ENCODE data around the gene SLC35D2. TPM values are rescaled to one million over a fixed set of nuclear protein-coding genes. Genes with fewer than 3 reads are reported as not detected.
A peak's percentile ranks its signal among the peaks of the same experiment; 100 is the strongest.
"Not testable (repeated sequence)": the region's sequence is repeated elsewhere in the genome, so short reads cannot be mapped to it uniquely, and the experiment has no call there.

SLC35D2 gene
- polyA plus RNA-seq, 4 donors = 57.2 to 92.7 (median 80.6) TPM

- Histone ChIP-seq H3K27me3 (ENCODE audit: control insufficient read depth in 3 of 3, insufficient read depth in 3 of 3, low read length in 3 of 3) (no peaks in the 10 kb centered on the region), H3K9me3 (ENCODE audit: control insufficient read depth in 2 of 2, insufficient read depth in 1 of 2, low read depth in 1 of 2, low read length in 1 of 2) (no peaks in the 10 kb centered on the region), H3K27ac (ENCODE audit: low read depth in 1 of 3, low read length in 2 of 3) (no peak overlapping the region), H3K36me3 (ENCODE audit: control insufficient read depth in 3 of 3, insufficient read depth in 2 of 3, low read depth in 1 of 3, low read length in 3 of 3) (peaks cover 2 to 37% (median 7%) of the 10 kb centered on the region in 3 donors), H3K4me3 (ENCODE audit: low read depth in 1 of 3, low read length in 3 of 3) (no peak overlapping the region), H3K4me1 (ENCODE audit: control insufficient read depth in 3 of 3, insufficient read depth in 2 of 3, low read depth in 1 of 3, low read length in 2 of 3) (no peaks in the 10 kb centered on the region)
- DNase-seq = no peak
- FAIRE-seq = no peak
- WGBS, 3 donors = 74 to 84% (median 80%) methylated on average over 7 of the region's 7 CpGs
Measured at GRCh38 chr9:96321515-96321914, 62.0 kb downstream of the SLC35D2 start.

DNA sequence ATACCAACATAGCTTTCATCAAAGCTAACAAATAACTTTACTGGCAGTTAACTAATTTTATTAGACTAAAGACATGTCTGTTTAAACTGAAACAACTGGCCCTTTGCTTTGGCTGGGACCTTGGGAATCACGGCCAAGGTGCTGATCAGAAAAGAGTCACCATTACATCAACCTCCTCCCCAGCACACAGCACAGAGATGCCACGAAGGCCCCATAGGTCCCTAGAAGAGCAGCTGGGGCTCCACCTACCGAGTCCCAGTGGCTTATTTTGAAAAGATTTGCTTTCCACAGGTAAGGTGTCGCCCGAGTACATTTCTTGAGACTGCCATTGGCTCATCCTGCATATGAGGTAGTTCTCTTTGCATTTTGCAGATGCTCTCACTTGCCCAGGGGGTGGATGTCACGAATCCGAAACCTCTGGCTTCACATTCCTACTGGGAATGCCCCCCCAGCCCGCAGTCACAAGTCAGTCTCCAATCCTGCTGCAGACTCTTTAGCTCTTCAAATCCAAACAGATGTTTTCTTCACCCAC, 62.7 kb downstream of the SLC35D2 start:
- no peak for FAIRE-seq
- Histone ChIP-seq H3K4me3 (ENCODE audit: low read depth in 1 of 3, low read length in 3 of 3) (no peak overlapping the region), H3K36me3 (ENCODE audit: control insufficient read depth in 3 of 3, insufficient read depth in 2 of 3, low read depth in 1 of 3, low read length in 3 of 3) (peaks cover 2 to 37% (median 7%) of the 10 kb centered on the region in 3 donors), H3K4me1 (ENCODE audit: control insufficient read depth in 3 of 3, insufficient read depth in 2 of 3, low read depth in 1 of 3, low read length in 2 of 3) (no peaks in the 10 kb centered on the region), H3K9me3 (ENCODE audit: control insufficient read depth in 2 of 2, insufficient read depth in 1 of 2, low read depth in 1 of 2, low read length in 1 of 2) (no peaks in the 10 kb centered on the region), H3K27me3 (ENCODE audit: control insufficient read depth in 3 of 3, insufficient read depth in 3 of 3, low read length in 3 of 3) (no peaks in the 10 kb centered on the region), H3K27ac (ENCODE audit: low read depth in 1 of 3, low read length in 2 of 3) (no peak overlapping the region)
- DNase-seq = no peak
- WGBS, 3 donors = 74 to 86% (median 81%) methylated on average over 8 of the region's 8 CpGs

DNA sequence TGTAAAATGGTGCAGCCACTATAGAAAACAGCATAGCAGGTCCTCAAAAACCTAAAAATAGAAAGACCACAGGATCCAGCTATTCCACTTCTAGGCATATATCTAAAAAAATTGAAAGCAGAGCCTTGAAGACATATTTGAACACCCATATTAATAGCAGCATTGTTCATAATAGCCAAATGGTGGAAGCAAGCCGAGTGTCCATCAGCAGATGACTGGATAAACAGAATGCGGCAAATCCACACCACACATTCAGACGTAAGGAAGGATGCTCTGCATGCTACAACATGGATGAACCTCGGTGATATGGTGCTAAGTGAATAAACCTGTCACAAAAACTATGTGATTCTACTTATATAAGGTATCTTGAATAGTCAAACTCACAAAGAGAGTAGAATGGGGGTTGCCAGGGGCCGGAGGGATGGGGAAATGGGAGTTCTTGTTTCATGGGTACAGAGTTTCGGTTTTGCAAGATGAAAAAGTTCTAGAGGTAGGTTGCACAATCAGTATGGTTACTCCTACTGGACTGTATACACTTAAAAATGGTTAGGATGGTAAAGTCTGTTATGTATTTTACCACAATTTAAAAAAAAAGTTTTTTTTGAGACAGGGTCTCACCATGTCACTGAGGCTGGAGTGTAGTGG, 64.5 kb downstream of the SLC35D2 start:
- Histone ChIP-seq H3K4me3 (ENCODE audit: low read depth in 1 of 3, low read length in 3 of 3) (no peak overlapping the region), H3K36me3 (ENCODE audit: control insufficient read depth in 3 of 3, insufficient read depth in 2 of 3, low read depth in 1 of 3, low read length in 3 of 3) (peaks cover 2 to 34% (median 7%) of the 10 kb centered on the region in 3 donors), H3K27me3 (ENCODE audit: control insufficient read depth in 3 of 3, insufficient read depth in 3 of 3, low read length in 3 of 3) (no peaks in the 10 kb centered on the region), H3K27ac (ENCODE audit: low read depth in 1 of 3, low read length in 2 of 3) (no peak overlapping the region), H3K9me3 (ENCODE audit: control insufficient read depth in 2 of 2, insufficient read depth in 1 of 2, low read depth in 1 of 2, low read length in 1 of 2) (peaks cover 0 to 6% of the 10 kb centered on the region in 2 donors), H3K4me1 (ENCODE audit: control insufficient read depth in 3 of 3, insufficient read depth in 2 of 3, low read depth in 1 of 3, low read length in 2 of 3) (no peaks in the 10 kb centered on the region)
- WGBS, 3 donors = 70 to 95% (median 72%) methylated on average over 6 of the region's 6 CpGs
- FAIRE-seq (no peak), DNase-seq (no peak)

GRCh38 chr9:96317335-96317980, 66.1 kb downstream of the SLC35D2 start:
- H3K27ac ChIP-seq (ENCODE audit: low read depth in 1 of 3, low read length in 2 of 3) = no peak overlapping the region

DNA sequence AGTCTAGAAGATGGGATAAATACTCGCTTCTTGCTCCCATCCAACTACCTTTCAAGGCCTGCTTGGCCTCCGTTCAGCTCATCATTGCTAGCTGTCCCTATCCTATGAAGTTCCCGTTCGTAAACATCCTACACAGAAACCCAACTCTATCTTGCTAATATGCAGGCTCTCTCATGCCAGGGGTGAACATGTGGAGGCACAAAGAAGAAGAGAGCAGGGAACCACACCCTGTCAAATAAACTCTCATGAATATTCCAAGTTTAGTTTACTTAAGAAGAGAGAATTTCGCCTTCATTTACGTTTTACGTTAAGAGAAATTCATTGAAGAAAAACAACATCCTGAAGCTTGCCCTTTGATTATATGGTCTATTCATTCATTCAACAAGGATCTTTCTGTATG, 73.7 kb downstream of the SLC35D2 start:
- H3K27me3 ChIP-seq (ENCODE audit: control insufficient read depth in 3 of 3, insufficient read depth in 3 of 3, low read length in 3 of 3) = no peaks in the 10 kb centered on the region
- H3K9me3 ChIP-seq (ENCODE audit: control insufficient read depth in 2 of 2, insufficient read depth in 1 of 2, low read depth in 1 of 2, low read length in 1 of 2) = peaks cover 0 to 27% of the 10 kb centered on the region in 2 donors
- WGBS, 3 donors = 92 to 95% (median 94%) methylated on average over 7 of the region's 7 CpGs
- H3K36me3 ChIP-seq (ENCODE audit: control insufficient read depth in 3 of 3, insufficient read depth in 2 of 3, low read depth in 1 of 3, low read length in 3 of 3) = peaks cover 0 to 6% (median 0%) of the 10 kb centered on the region in 3 donors
- H3K4me1 ChIP-seq (ENCODE audit: control insufficient read depth in 3 of 3, insufficient read depth in 2 of 3, low read depth in 1 of 3, low read length in 2 of 3) = no peaks in the 10 kb centered on the region
- DNase-seq (no peak), FAIRE-seq (no peak)
- H3K27ac ChIP-seq (ENCODE audit: low read depth in 1 of 3, low read length in 2 of 3) = no peak overlapping the region
- H3K4me3 ChIP-seq (ENCODE audit: low read depth in 1 of 3, low read length in 3 of 3) = no peak overlapping the region

More at GRCh38 chr9:96317335-96317980, 66.1 kb downstream of the SLC35D2 start:
- peaks cover 0 to 29% (median 7%) of the 10 kb centered on the region in 3 donors for H3K36me3 ChIP-seq (ENCODE audit: control insufficient read depth in 3 of 3, insufficient read depth in 2 of 3, low read depth in 1 of 3, low read length in 3 of 3)
- H3K9me3 ChIP-seq (ENCODE audit: control insufficient read depth in 2 of 2, insufficient read depth in 1 of 2, low read depth in 1 of 2, low read length in 1 of 2) = peaks cover 0 to 21% of the 10 kb centered on the region in 2 donors
- no peak overlapping the region for H3K4me3 ChIP-seq (ENCODE audit: low read depth in 1 of 3, low read length in 3 of 3)
- 54 to 65% (median 60%) methylated on average over 9 of the region's 9 CpGs for WGBS, 3 donors
- no peaks in the 10 kb centered on the region for H3K27me3 ChIP-seq (ENCODE audit: control insufficient read depth in 3 of 3, insufficient read depth in 3 of 3, low read length in 3 of 3)
- no peaks in the 10 kb centered on the region for H3K4me1 ChIP-seq (ENCODE audit: control insufficient read depth in 3 of 3, insufficient read depth in 2 of 3, low read depth in 1 of 3, low read length in 2 of 3)
- FAIRE-seq = no peak
- peak; percentile 45 to 67 for DNase-seq

GRCh38 chr9:96306958-96307357, 76.6 kb downstream of the SLC35D2 start:
- not testable (repeated sequence) for FAIRE-seq; H3K9me3 ChIP-seq (ENCODE audit: control insufficient read depth in 2 of 2, insufficient read depth in 1 of 2, low read depth in 1 of 2, low read length in 1 of 2); H3K27ac ChIP-seq (ENCODE audit: low read depth in 1 of 3, low read length in 2 of 3); H3K4me3 ChIP-seq (ENCODE audit: low read depth in 1 of 3, low read length in 3 of 3); H3K36me3 ChIP-seq (ENCODE audit: control insufficient read depth in 3 of 3, insufficient read depth in 2 of 3, low read depth in 1 of 3, low read length in 3 of 3); H3K4me1 ChIP-seq (ENCODE audit: control insufficient read depth in 3 of 3, insufficient read depth in 2 of 3, low read depth in 1 of 3, low read length in 2 of 3); H3K27me3 ChIP-seq (ENCODE audit: control insufficient read depth in 3 of 3, insufficient read depth in 3 of 3, low read length in 3 of 3); DNase-seq
- WGBS, 3 donors = 84 to 95% (median 94%) methylated on average over 6 of the region's 6 CpGs

- no peak overlapping the region for H3K4me3 ChIP-seq (ENCODE audit: low read depth in 1 of 3, low read length in 3 of 3)
- DNase-seq (no peak), FAIRE-seq (no peak)
- peaks cover 0 to 2% (median 0%) of the 10 kb centered on the region in 3 donors for H3K27me3 ChIP-seq (ENCODE audit: control insufficient read depth in 3 of 3, insufficient read depth in 3 of 3, low read length in 3 of 3)
- no peaks in the 10 kb centered on the region for H3K36me3 ChIP-seq (ENCODE audit: control insufficient read depth in 3 of 3, insufficient read depth in 2 of 3, low read depth in 1 of 3, low read length in 3 of 3)
- 57 to 80% (median 67%) methylated on average over 4 of the region's 4 CpGs for WGBS, 3 donors
- H3K27ac ChIP-seq (ENCODE audit: low read depth in 1 of 3, low read length in 2 of 3) = no peak overlapping the region
- no peaks in the 10 kb centered on the region for H3K4me1 ChIP-seq (ENCODE audit: control insufficient read depth in 3 of 3, insufficient read depth in 2 of 3, low read depth in 1 of 3, low read length in 2 of 3)
- no peaks in the 10 kb centered on the region for H3K9me3 ChIP-seq (ENCODE audit: control insufficient read depth in 2 of 2, insufficient read depth in 1 of 2, low read depth in 1 of 2, low read length in 1 of 2)
Measured at GRCh38 chr9:96305171-96305570, 78.3 kb downstream of the SLC35D2 start.

GRCh38 chr9:96304230-96304629, 79.3 kb downstream of the SLC35D2 start:
- H3K4me3 ChIP-seq (ENCODE audit: low read depth in 1 of 3, low read length in 3 of 3) = no peak overlapping the region
- no peak overlapping the region for H3K27ac ChIP-seq (ENCODE audit: low read depth in 1 of 3, low read length in 2 of 3)
- H3K36me3 ChIP-seq (ENCODE audit: control insufficient read depth in 3 of 3, insufficient read depth in 2 of 3, low read depth in 1 of 3, low read length in 3 of 3) = no peaks in the 10 kb centered on the region
- H3K9me3 ChIP-seq (ENCODE audit: control insufficient read depth in 2 of 2, insufficient read depth in 1 of 2, low read depth in 1 of 2, low read length in 1 of 2) = no peaks in the 10 kb centered on the region
- FAIRE-seq = no peak
- no peaks in the 10 kb centered on the region for H3K4me1 ChIP-seq (ENCODE audit: control insufficient read depth in 3 of 3, insufficient read depth in 2 of 3, low read depth in 1 of 3, low read length in 2 of 3)
- DNase-seq = no peak
- H3K27me3 ChIP-seq (ENCODE audit: control insufficient read depth in 3 of 3, insufficient read depth in 3 of 3, low read length in 3 of 3) = peaks cover 0 to 2% (median 0%) of the 10 kb centered on the region in 3 donors

Measured in small intestine (tissue), 7 donors.